ENCODE results near the gene RIMBP3C.
A peak's percentile ranks its signal among the peaks of the same experiment; 100 is the strongest.
"Not testable (repeated sequence)": the region's sequence is repeated elsewhere in the genome, so short reads cannot be mapped to it uniquely, and the experiment has no call there.

RIMBP3C gene

GRCh38 chr22:21573293-21573734, 22.1 kb upstream of the RIMBP3C start:
- no peak for DNase-seq (ENCODE audit: low read depth in 2 of 2)

GRCh38 chr22:21571679-21572078, 20.4 kb upstream of the RIMBP3C start:
- DNase-seq (ENCODE audit: low read depth in 2 of 2) = no peak

- no peak for DNase-seq (ENCODE audit: low read depth in 2 of 2)
These were observed 19.1 kb upstream of the RIMBP3C start for GRCh38 chr22:21570398-21570797.

GRCh38 chr22:21569459-21570170, 18.4 kb upstream of the RIMBP3C start:
- DNase-seq (ENCODE audit: low read depth in 2 of 2) = no peak

- not testable (repeated sequence) for DNase-seq (ENCODE audit: low read depth in 2 of 2)
These were observed 17.8 kb upstream of the RIMBP3C start for GRCh38 chr22:21569076-21569427.

- DNase-seq (ENCODE audit: low read depth in 2 of 2) = no peak
These were observed 17.2 kb upstream of the RIMBP3C start for GRCh38 chr22:21568347-21569075.

- peak; percentile 65 to 80 for DNase-seq (ENCODE audit: low read depth in 2 of 2)
These were observed 16.4 kb upstream of the RIMBP3C start, which contains the start of gene UBE2L3 for GRCh38 chr22:21567456-21568346. Gene UBE2L3 (plus strand): TSS chr22:21567714. CDS start chr22:21567745, 31 bp downstream.

- DNase-seq (ENCODE audit: low read depth in 2 of 2) = no peak
These were observed 13.2 kb upstream of the RIMBP3C start for GRCh38 chr22:21564411-21564810.

GRCh38 chr22:21563912-21564311, 12.7 kb upstream of the RIMBP3C start:
- DNase-seq (ENCODE audit: low read depth in 2 of 2) = no peak

GRCh38 chr22:21560657-21561056, 9.4 kb upstream of the RIMBP3C start:
- not testable (repeated sequence) for DNase-seq (ENCODE audit: low read depth in 2 of 2)

GRCh38 chr22:21559345-21560125, 8.3 kb upstream of the RIMBP3C start:
- DNase-seq (ENCODE audit: low read depth in 2 of 2) = not testable (repeated sequence)

- DNase-seq (ENCODE audit: low read depth in 2 of 2) = not testable (repeated sequence)
These were observed 598 bp downstream of the RIMBP3C start for GRCh38 chr22:21550678-21551047.

GRCh38 chr22:21550008-21550677, 1.1 kb downstream of the RIMBP3C start:
- DNase-seq (ENCODE audit: low read depth in 2 of 2) = not testable (repeated sequence)

GRCh38 chr22:21549558-21549957, 1.7 kb downstream of the RIMBP3C start:
- DNase-seq (ENCODE audit: low read depth in 2 of 2) = not testable (repeated sequence)

GRCh38 chr22:21544432-21545322, 6.6 kb downstream of the RIMBP3C start:
- DNase-seq (ENCODE audit: low read depth in 2 of 2) = not testable (repeated sequence)

- DNase-seq (ENCODE audit: low read depth in 2 of 2) = not testable (repeated sequence)
These were observed 11.4 kb downstream of the RIMBP3C start for GRCh38 chr22:21539862-21540261.

- not testable (repeated sequence) for DNase-seq (ENCODE audit: low read depth in 2 of 2)
These were observed 18.2 kb downstream of the RIMBP3C start for GRCh38 chr22:21532863-21533648.

GRCh38 chr22:21531525-21531924, 19.7 kb downstream of the RIMBP3C start:
- DNase-seq (ENCODE audit: low read depth in 2 of 2) = not testable (repeated sequence)
